Activated CD8-positive, alpha-beta memory T cell treated with anti-CD3 and anti-CD28 coated beads, Interleukin-2, amount 10 ng/mL, durations not matched to agents 7 days and 5 days (primary cell): ENCODE data around the gene LHFPL3. TPM values are rescaled to one million over a fixed set of nuclear protein-coding genes. Genes with fewer than 3 reads are reported as not detected.

Source experiments
- ATAC-seq: fragments of 150-1000 bp; cut with Tn5 transposase; one replicate; pipeline ENCODE4 v1.10.0; 2021; ENCODE audit warnings: moderate library complexity
- CTCF ChIA-PET: fragments of 350-600 bp; sonication (Branson Sonifier 250); formaldehyde crosslinking; loops from one replicate; lab custom pipeline; 2021; ENCODE audit warnings: antibody characterized with exemption; lab: Charles Lee
- DNase-seq: peaks from one replicate; pipeline ENCODE4 v3.0.0-alpha.2; 2020
- H3K27ac Mint-ChIP-seq: one replicate; pipeline ENCODE4 v1.8.0; 2021; ENCODE audit warnings: mild to moderate bottlenecking, mixed read lengths
- H3K27me3 Mint-ChIP-seq: one replicate; pipeline ENCODE4 v1.8.0; 2021; ENCODE audit warnings: mixed read lengths
- H3K36me3 Mint-ChIP-seq: one replicate; pipeline ENCODE4 v1.8.0; 2021; ENCODE audit warnings: mild to moderate bottlenecking, mixed read lengths
- H3K4me1 Mint-ChIP-seq: one replicate; pipeline ENCODE4 v1.8.0; 2021; ENCODE audit warnings: mixed read lengths
- H3K4me3 Mint-ChIP-seq: one replicate; pipeline ENCODE4 v1.8.0; 2021; ENCODE audit warnings: mild to moderate bottlenecking, moderate library complexity, mixed read lengths
- H3K9me3 Mint-ChIP-seq: one replicate; pipeline ENCODE4 v1.8.0; 2022; ENCODE audit warnings: low read depth, mixed read lengths
- total RNA-seq, 2 experiments: library from RNA; stranded (reverse); gene quantifications; one replicate each; pipeline ENCODE4 v1.2.3, GENCODE V29; 2021

Gene LHFPL3
- total RNA-seq, 2 experiments from 2014 or later = not detected

DNA sequence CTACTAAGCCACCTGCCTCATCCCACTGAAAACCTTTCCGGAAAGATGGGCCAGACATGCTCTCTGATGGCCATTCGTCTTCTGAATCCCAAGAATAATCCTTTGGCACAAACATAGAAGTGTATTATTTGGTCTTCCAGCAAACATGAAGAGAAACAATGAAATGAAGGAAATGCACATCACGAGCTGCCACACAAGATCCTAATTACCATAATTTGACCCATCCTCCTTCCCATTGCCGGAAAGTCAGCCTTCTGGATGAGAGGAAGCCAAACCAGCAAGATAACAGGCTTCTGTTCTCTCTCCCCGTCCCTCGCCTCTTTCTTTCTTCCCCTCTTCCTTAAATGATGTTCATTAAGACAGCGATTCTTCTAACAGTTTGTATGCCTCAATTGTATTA, 466.7 kb downstream of the LHFPL3 start:
- no peaks in the 10 kb centered on the region for H3K36me3 Mint-ChIP-seq
- ATAC-seq = no peak
- H3K27me3 Mint-ChIP-seq = peaks cover 33% of the 10 kb centered on the region
- no peak for DNase-seq
- no peak overlapping the region for H3K4me3 Mint-ChIP-seq
- H3K9me3 Mint-ChIP-seq = no peaks in the 10 kb centered on the region
- CTCF ChIA-PET = no interaction called here
- no peaks in the 10 kb centered on the region for H3K4me1 Mint-ChIP-seq
- H3K27ac Mint-ChIP-seq = no peak overlapping the region

DNA sequence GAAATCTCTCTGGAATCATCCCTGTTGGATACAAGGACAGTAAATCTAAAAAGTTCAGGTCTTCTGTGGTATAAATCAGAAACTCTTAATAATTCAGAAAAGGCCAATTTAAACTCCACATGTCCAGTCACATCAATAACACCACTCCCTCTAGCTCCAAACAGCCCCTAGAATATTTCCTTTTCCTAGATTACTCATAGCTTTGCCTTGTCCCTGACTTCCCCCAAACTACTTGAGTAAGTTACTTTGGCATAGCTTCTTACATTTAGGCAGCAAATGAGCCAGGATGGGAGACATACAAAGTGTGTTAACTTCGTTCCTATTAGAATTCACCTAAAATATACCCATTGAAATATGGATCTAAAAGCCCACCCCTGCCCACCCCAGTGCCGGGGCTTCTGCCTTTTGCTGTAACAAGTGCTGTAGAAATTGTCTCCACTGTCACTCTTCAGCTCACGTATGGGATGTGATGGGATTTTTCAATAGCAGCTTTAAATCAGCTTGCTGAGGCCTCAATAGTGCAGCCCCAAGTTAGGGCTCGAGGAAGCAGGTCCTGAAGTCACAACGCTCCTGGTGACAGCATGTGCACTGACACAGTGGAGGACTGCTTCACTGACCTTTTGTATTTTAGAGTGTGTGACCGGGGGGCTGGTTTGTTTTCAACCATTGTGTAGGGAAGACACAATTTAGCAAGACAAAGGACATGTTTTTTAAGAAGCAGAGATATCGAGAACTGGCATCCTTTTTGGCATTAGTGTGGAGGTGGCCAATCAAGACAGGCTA, 467.4 kb downstream of the LHFPL3 start:
- Mint-ChIP-seq H3K27me3 (peaks cover 30% of the 10 kb centered on the region), H3K4me3 (no peak overlapping the region), H3K9me3 (no peaks in the 10 kb centered on the region), H3K4me1 (no peaks in the 10 kb centered on the region), H3K27ac (no peak overlapping the region), H3K36me3 (no peaks in the 10 kb centered on the region)
- CTCF ChIA-PET = no interaction called here
- DNase-seq (no peak), ATAC-seq (no peak)

GRCh38 chr7:104800307-104800706, 471.9 kb downstream of the LHFPL3 start:
- no peaks in the 10 kb centered on the region for H3K9me3 Mint-ChIP-seq
- peaks cover 21% of the 10 kb centered on the region for H3K27me3 Mint-ChIP-seq
- DNase-seq = no peak
- no peaks in the 10 kb centered on the region for H3K4me1 Mint-ChIP-seq
- H3K4me3 Mint-ChIP-seq = no peak overlapping the region
- CTCF ChIA-PET = no interaction called here
- ATAC-seq = no peak
- H3K36me3 Mint-ChIP-seq = no peaks in the 10 kb centered on the region
- H3K27ac Mint-ChIP-seq = no peak overlapping the region

- Mint-ChIP-seq H3K27ac (no peak overlapping the region), H3K4me3 (no peak overlapping the region), H3K4me1 (no peaks in the 10 kb centered on the region), H3K9me3 (no peaks in the 10 kb centered on the region), H3K27me3 (peaks cover 17% of the 10 kb centered on the region), H3K36me3 (no peaks in the 10 kb centered on the region)
- ATAC-seq (no peak), DNase-seq (no peak)
- CTCF ChIA-PET = no interaction called here
Measured at GRCh38 chr7:104801022-104801421, 472.6 kb downstream of the LHFPL3 start.

GRCh38 chr7:104803931-104804330, 475.5 kb downstream of the LHFPL3 start:
- no peak overlapping the region for H3K4me3 Mint-ChIP-seq
- CTCF ChIA-PET = no interaction called here
- H3K27me3 Mint-ChIP-seq = peaks cover 22% of the 10 kb centered on the region
- ATAC-seq = no peak
- H3K9me3 Mint-ChIP-seq = no peaks in the 10 kb centered on the region
- H3K27ac Mint-ChIP-seq = no peak overlapping the region
- no peaks in the 10 kb centered on the region for H3K36me3 Mint-ChIP-seq
- DNase-seq = no peak
- no peaks in the 10 kb centered on the region for H3K4me1 Mint-ChIP-seq

- CTCF ChIA-PET = no interaction called here
- DNase-seq (no peak), ATAC-seq (no peak)
- Mint-ChIP-seq H3K4me1 (no peaks in the 10 kb centered on the region), H3K27ac (no peak overlapping the region), H3K9me3 (no peaks in the 10 kb centered on the region), H3K4me3 (no peak overlapping the region), H3K36me3 (no peaks in the 10 kb centered on the region), H3K27me3 (peaks cover 20% of the 10 kb centered on the region)
Measured at GRCh38 chr7:104804696-104805095, 476.3 kb downstream of the LHFPL3 start.

DNA sequence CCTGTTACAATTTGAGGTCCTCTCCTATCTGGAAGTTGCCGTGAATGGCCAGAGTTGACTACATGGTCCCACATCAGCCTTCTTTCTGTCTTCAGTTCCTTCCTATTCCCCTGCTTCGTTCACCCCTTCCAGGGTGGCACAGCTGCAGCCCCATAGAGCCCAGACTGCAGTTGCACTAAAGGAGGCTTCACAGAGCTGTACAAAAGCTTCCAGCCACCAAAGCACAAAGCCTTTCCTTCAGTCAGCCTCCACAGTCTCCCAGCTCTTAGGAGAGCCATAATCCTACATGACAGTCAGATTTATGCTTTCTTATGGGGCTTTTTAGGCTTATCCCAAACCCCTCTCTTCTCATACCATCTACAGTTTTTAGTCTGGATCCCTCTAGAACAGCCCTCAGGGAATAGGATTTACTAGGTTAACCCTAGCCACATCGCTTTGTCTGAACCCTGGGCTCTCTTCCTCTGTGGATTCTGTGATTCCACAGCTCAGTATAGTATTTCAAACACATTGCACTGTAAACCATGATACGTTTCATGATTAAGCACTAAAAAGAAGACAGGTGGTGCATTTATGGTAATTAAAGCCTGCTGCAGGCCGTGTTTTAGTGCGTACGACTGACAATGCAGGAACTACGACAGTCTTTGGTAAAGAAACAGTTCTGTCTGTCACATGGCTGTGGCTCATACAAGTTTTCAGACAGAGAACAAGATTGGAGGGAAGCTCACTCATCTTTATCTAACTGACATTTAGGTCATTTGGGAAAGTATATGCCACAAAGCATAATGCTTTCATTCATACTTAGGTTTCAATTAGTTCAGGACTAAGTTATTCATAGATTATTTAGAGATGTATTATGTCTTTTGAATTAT, 477.3 kb downstream of the LHFPL3 start:
- no peaks in the 10 kb centered on the region for H3K36me3 Mint-ChIP-seq
- H3K9me3 Mint-ChIP-seq = no peaks in the 10 kb centered on the region
- no peaks in the 10 kb centered on the region for H3K4me1 Mint-ChIP-seq
- no peak for DNase-seq
- ATAC-seq = no peak
- peaks cover 27% of the 10 kb centered on the region for H3K27me3 Mint-ChIP-seq
- H3K27ac Mint-ChIP-seq = no peak overlapping the region
- CTCF ChIA-PET = no interaction called here
- H3K4me3 Mint-ChIP-seq = no peak overlapping the region

- DNase-seq (no peak), ATAC-seq (no peak)
- no peaks in the 10 kb centered on the region for H3K9me3 Mint-ChIP-seq
- no peak overlapping the region for H3K27ac Mint-ChIP-seq
- H3K4me1 Mint-ChIP-seq = no peaks in the 10 kb centered on the region
- CTCF ChIA-PET = no interaction called here
- no peak overlapping the region for H3K4me3 Mint-ChIP-seq
- no peaks in the 10 kb centered on the region for H3K36me3 Mint-ChIP-seq
- H3K27me3 Mint-ChIP-seq = peaks cover 30% of the 10 kb centered on the region
Measured at GRCh38 chr7:104807671-104808070, 479.3 kb downstream of the LHFPL3 start.

GRCh38 chr7:104809906-104810305, 481.5 kb downstream of the LHFPL3 start:
- CTCF ChIA-PET = no interaction called here
- ATAC-seq (no peak), DNase-seq (no peak)
- Mint-ChIP-seq H3K36me3 (no peaks in the 10 kb centered on the region), H3K27ac (no peak overlapping the region), H3K4me1 (no peaks in the 10 kb centered on the region), H3K9me3 (no peaks in the 10 kb centered on the region), H3K4me3 (no peak overlapping the region), H3K27me3 (peaks cover 21% of the 10 kb centered on the region)

GRCh38 chr7:104814126-104814525, 485.7 kb downstream of the LHFPL3 start:
- Mint-ChIP-seq H3K9me3 (no peaks in the 10 kb centered on the region), H3K36me3 (no peaks in the 10 kb centered on the region), H3K27me3 (peaks cover 16% of the 10 kb centered on the region), H3K4me1 (no peaks in the 10 kb centered on the region), H3K27ac (no peak overlapping the region), H3K4me3 (no peak overlapping the region)
- CTCF ChIA-PET = interaction anchor here (1.3 kb wide), 1 partner anchor 69 kb away, joined by 4 read pairs; no protein-coding TSS in a partner anchor
- ATAC-seq (no peak), DNase-seq (no peak)

GRCh38 chr7:104814671-104815400, 486.4 kb downstream of the LHFPL3 start:
- Mint-ChIP-seq H3K4me1 (no peaks in the 10 kb centered on the region), H3K9me3 (no peaks in the 10 kb centered on the region), H3K27ac (no peak overlapping the region), H3K27me3 (peaks cover 14% of the 10 kb centered on the region), H3K4me3 (no peak overlapping the region), H3K36me3 (no peaks in the 10 kb centered on the region)
- DNase-seq (no peak), ATAC-seq (no peak)
- CTCF ChIA-PET = no interaction called here

DNA sequence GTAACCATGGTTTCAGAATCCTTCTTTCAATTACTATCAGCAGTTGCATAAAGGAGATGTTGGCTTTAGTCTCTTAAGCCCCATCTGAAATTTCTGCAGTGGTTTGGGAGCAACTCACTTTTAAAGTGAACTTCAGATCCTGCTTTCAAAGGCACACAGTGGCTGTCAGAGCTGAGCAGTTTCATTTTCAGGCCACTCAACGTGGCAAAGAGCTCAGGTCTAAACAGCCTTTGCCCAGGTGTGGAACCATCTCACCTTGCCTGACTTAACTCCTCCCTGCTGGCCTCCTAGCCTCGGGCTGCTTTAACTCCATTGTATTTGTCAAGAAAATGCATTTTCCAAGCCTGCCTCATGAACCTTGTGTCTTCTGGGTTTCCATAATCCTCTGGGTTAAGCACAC, 488.1 kb downstream of the LHFPL3 start:
- Mint-ChIP-seq H3K4me3 (no peak overlapping the region), H3K9me3 (no peaks in the 10 kb centered on the region), H3K36me3 (no peaks in the 10 kb centered on the region), H3K4me1 (no peaks in the 10 kb centered on the region), H3K27me3 (peaks cover 7% of the 10 kb centered on the region), H3K27ac (no peak overlapping the region)
- DNase-seq (no peak), ATAC-seq (no peak)
- CTCF ChIA-PET = interaction anchor here (0.7 kb wide), 1 partner anchor 11 kb away, joined by 4 read pairs; no protein-coding TSS in a partner anchor
